NOMO-1 (cell line): Measurements from ENCODE around the gene SELENOI.

Source experiments
- DNase-seq, 2 experiments: peaks; one replicate each; lab custom pipeline; 2025; ENCODE audit not compliant: unreplicated experiment in 2 of 2; lab: John Stamatoyannopoulos, UW

Gene SELENOI

DNA sequence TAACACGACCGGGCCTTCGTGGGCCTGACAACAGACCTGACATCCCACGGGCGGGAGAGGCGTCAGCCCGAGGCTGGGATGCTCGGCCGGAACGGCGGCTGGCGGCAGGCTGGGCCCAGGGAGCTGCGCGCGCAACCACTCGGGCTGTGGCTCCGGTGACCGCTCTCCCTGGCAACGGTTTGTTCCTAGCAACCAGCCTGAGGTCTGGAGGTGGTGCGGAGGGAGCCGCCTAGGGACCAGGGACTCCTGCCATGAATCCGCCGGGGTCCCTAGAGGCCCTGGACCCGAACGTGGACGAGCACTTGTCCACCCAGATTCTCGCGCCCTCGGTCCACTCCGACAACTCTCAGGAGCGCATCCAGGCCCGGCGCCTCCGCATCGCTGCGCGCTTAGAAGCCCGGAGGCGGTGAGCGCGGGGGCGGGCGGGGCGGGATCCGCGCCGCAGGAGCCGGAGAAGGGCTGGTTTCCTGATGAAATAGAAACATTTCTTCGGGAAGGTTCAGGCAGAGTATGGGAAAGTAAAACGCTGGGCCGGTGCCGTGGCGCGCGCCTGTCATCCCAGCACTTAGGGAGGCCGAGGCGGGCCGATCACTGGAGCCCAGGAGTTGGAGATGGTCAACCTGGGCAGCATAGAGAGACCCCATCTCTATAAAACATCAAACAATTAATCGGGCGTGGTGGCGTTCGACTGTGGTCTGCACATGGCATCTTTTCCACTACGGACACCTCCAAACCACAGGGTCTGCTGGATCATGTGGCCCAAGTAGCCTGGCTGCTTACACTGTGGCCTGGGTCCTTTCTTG is 56.0 kb downstream of the SELENOI start, which contains the start of gene DRC1:
Gene DRC1, plus strand, starts transcription at position 182 of the 803 bp plus-strand sequence. Its CDS starts 70 bp downstream, at position 252.
- DNase-seq: no peak

DNA sequence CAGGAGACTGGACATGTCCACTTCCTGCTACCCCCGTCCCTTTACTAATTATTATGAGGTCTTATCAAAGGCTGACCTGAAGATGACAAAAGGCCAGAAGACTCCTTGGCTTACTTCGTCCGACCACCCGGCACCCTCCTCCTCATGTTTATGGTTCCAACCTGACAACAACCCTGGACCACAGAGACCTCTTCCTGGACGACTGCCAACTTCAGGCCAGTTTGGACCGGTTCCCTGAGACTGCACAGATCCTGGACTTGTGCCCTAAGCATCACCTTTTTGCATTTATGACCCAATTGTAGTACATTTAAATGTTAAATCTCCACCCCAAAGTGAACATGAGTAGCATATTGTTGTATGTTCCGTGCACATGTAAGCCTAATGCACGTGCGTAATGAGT is 61.6 kb downstream of the SELENOI start:
- DNase-seq: no peak

GRCh38 chr2:26409785-26410184 is 63.8 kb downstream of the SELENOI start:
- no peak for DNase-seq

DNA sequence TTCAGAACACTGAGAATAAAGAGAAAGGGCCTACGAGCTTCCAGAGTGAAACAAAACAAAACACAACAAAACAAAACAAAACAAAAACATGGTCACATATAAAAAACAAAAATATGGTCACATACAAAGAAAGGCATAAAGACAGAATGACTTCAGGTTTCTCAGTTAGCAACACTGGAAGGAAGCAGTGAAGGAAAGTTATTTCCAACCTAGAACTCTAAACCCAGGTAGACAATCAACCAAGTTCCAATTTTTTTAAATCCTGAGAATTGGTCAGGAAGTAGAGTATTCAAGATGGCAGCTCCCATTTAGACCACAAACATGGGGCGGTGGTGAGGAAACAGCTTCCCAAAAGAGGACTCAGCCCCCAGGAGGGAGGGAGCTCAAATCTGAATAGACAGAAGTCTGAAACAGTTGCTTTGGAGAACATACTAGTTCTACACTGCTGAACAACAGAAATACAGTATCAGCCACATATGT is 64.9 kb downstream of the SELENOI start:
- DNase-seq: no peak

- DNase-seq: no peak
Observed at GRCh38 chr2:26411419-26411818, 65.5 kb downstream of the SELENOI start.

GRCh38 chr2:26412091-26412673 is 66.2 kb downstream of the SELENOI start:
- DNase-seq: peak; percentile 70 to 81

DNA sequence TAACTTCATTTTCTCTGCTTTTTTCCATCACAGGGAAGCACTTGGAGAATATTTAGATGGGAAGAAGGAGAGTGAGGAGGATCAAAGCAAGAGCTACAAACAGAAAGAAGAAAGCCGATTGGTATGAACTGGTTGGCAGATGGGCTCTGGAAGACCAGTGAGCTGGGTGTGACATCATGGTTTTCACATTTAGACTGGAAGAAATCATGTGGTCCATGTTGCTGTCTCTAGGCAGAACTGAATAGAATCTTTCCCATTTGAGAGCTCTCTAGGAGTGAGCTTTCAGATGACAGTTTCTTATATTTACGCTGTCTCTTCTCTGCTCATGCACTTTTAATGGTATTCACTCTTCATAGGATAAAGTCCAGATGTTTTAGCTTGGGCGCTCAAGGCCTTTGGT is 68.4 kb downstream of the SELENOI start:
- no peak for DNase-seq

DNA sequence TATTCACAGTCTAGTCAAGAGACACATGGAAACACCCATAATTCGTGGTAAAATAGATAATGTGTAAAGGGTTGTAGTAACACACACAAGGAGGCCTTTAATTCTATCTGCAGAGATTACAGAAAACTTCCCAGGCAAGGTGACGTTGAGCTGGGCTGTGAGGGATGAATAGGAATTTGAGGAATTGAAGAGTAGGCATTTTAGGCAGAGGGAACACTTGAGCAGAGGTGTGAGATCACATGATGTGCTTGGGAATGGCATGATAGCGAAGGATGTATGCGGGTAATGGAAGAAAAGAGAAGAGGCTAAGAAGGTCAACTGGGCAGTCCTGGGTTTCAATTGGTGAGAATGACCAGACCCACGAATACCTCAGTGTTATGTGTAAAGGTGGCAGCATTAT is 76.0 kb downstream of the SELENOI start:
- DNase-seq: no peak

- DNase-seq: no peak
Observed at GRCh38 chr2:26422947-26423629, 77.1 kb downstream of the SELENOI start.

- no peak for DNase-seq
Observed at GRCh38 chr2:26423750-26424149, 77.8 kb downstream of the SELENOI start.

DNA sequence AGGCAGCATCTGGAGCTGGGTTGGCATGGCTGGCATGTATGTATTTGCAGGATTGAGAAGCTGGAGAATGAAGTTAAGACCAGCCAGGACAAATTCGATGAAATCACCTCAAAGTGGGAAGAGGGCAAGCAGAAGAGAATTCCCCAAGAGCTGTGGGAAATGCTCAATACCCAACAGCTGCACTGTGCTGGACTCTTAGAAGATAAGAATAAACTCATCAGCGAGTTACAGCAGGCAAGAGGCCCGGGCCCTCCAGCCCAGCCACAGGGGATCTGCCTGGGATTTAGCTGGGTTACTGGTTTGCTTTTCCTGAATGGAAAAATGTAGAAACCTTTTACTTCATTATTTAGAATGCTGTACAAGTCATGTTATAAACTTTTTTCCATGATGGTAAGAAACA is 78.3 kb downstream of the SELENOI start:
- no peak for DNase-seq

DNA sequence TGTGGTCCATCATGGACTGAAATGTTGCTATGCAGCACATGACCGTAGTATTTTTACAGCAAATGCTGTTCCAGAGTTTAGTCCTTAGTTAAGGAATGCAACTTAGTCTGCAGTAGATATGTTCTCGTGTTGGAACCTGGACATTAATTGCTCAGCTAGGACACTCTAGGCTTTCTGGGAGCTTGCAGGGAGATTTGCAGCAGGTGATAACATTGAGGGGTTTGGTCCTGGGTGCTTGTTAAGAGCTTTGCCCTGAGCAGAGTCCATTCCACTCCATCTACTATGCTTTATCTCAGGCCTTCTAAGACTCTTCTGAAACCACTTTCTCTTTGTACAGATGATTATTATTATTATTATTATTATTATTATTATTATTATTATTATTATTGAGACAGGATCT is 82.9 kb downstream of the SELENOI start:
- no peak for DNase-seq

DNA sequence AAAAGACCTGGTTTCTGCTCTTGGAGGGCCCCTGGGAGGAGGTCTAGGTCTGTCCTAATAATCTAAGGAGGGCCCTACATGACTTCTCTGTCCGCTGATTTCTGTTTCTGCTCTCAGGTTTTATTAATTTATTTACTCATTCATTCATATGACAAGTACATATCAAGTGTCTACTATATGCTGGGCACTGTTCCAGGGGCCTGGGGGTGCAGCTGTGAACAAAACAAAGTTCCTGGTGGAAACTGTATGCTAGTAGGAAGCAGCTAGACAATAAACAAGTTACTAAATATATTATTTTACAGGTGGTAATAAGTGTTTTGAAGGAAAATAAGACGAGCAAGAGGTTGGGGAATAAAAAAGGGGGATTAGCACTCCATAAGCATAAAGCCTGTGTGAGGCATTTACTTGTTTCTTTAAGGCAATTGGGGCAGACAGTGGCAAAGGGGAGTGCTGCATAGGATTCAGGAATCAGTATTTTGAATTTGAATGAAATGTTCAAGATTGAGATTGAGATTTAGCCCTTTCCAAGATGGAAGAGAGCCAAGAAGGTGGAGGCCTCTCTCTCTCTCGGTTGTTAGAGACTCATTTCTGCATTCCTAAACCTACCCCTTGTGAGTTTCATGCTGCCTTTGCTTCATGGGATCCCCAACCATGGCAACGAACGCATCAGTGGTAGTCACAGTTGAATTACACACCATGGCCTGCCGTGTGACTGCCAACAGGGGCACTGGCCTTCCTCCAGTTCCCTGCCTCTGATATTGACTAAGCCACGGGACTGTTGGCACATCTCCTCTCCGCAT is 84.0 kb downstream of the SELENOI start:
- no peak for DNase-seq

DNA sequence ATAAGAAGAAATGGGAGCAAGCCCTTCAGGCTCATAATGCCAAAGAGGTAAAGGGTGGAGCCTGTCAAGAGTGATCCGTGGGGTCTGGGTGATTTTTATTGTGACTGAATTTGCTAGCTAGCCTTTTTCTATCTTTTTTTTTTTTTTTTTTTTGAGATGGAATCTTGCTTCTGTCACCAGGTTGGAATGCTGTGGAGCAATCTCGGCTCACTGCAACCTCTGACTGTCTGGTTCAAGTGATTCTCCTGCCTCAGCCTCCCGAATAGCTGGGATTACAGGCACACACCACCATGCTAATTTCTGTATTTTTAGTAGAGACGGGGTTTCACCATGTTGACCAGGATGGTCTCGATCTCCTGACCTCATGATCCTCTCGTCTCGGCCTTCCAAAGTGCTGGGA is 84.9 kb downstream of the SELENOI start:
- DNase-seq: no peak

GRCh38 chr2:26432363-26432762 is 86.4 kb downstream of the SELENOI start:
- no peak for DNase-seq

- no peak for DNase-seq
Observed at GRCh38 chr2:26432859-26433258, 86.9 kb downstream of the SELENOI start.

DNA sequence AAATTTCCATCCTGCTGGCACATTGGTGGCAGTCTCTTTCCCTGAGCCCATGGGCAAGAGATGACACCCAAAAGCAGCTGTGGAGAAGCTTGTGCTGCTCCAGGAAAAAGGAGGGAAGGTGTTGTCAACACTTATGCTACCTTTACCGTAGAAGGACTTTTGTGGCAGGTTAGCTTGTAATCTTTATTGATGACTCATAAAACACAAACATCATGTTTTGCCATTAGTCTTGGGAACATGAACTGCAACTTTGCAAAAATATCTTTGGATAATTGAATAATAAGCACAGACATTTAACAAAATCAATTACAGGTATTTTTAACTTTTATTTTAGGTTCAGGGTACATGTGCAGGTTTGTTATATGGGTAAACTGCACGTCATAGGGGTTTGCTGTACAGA is 89.2 kb downstream of the SELENOI start:
- DNase-seq: no peak

DNA sequence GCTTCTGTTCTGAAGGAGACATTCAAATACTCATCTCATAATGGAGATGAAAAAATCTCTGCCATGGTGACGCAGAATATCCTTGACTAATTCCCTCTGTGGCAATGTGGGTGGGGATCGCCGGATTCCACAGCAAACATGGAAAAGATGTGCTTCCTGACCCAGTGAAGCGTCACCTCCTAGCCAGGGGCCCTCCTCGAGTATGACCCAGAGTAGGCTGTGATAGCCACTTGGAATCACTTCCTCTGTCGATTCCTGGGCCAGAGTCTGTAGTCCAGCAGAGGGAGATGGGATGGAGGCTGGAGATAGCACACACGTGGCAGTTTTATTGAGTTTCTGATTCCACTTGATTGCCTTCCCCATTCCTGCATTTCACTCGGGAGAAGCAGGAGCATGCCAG is 92.6 kb downstream of the SELENOI start:
- DNase-seq: no peak

- no peak for DNase-seq
Observed at GRCh38 chr2:26438926-26439325, 93.0 kb downstream of the SELENOI start.

- DNase-seq: no peak
Observed at GRCh38 chr2:26442301-26442700, 96.4 kb downstream of the SELENOI start.

DNA sequence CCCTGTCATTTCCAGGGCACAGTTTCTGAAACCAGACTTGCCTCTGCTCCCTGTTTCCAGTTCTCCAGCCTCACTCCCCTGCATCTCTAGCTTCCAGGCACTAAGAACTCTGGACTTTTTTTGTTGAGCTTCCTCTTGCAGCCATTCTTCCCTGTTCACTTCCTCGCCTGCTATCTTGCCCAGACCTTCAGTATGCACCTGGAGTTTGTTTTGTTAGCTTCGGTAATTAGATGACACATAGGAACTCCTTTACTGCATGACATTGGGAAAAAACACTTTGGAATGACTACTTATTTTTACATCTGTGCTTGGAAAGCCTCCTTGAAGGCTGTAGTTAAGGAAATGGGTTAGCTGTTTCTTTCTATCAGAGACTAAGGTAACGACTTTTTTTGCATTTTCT is 96.8 kb downstream of the SELENOI start:
- no peak for DNase-seq
